ENCODE measurements around the gene CRHR1. TPM values are rescaled to one million over a fixed set of nuclear protein-coding genes. Genes with fewer than 3 reads are reported as not detected.
A peak's percentile ranks its signal among the peaks of the same experiment; 100 is the strongest.

CRHR1 gene
- total RNA-seq, 1 experiment from 2014 or later: not detected

DNA sequence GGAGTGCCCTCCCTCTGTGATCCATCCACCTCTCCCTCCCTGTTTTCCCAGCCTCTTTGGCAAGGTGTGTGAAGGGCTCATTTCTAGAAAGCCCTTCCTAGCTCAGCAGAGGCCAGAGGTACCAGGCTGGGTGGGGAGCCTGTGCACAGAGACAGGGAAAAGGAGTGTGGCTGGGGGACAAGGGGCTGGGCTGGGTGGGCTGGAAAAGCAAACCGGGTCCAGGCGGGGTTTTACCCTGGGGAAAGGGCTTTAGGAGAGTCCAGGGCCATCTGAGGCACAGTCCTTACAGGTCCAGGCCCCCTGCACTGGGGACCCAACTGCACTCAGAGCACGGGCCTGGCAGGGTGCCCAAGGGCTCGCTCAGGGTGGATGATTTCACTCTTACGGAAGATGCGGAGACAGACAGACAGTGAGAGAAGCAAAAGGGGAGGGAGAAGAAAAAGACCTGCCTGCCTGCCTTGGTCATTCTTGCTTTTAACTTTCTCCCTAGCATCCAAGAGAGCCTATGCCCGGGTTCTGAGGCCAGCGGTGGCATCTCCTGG lies 7.0 kb downstream of the CRHR1 start:
- DNase-seq: no peak
- no peak overlapping the region for H3K4me3 ChIP-seq
- H3K27ac ChIP-seq: no peak overlapping the region
- H3F3A ChIP-seq (ENCODE audit: insufficient read depth, low read depth): no peaks in the 10 kb centered on the region
- no peaks in the 10 kb centered on the region for H3K79me2 ChIP-seq (ENCODE audit: low read depth)
- H4K20me1 ChIP-seq (ENCODE audit: insufficient read depth): no peaks in the 10 kb centered on the region
- peaks cover 100% of the 10 kb centered on the region for H3K27me3 ChIP-seq (ENCODE audit: insufficient read depth, low read depth)
- no peaks in the 10 kb centered on the region for H3K9me3 ChIP-seq (ENCODE audit: insufficient read depth, low read depth)
- H3K36me3 ChIP-seq (ENCODE audit: low read depth): no peaks in the 10 kb centered on the region
- no peaks in the 10 kb centered on the region for H3K9me2 ChIP-seq (ENCODE audit: insufficient read depth)
- TF ChIP-seq EZH2 (IDR thresholded peaks at IDR 0.05; ENCODE audit: low read depth): no peak
- TF ChIP-seq, protein P1, sequence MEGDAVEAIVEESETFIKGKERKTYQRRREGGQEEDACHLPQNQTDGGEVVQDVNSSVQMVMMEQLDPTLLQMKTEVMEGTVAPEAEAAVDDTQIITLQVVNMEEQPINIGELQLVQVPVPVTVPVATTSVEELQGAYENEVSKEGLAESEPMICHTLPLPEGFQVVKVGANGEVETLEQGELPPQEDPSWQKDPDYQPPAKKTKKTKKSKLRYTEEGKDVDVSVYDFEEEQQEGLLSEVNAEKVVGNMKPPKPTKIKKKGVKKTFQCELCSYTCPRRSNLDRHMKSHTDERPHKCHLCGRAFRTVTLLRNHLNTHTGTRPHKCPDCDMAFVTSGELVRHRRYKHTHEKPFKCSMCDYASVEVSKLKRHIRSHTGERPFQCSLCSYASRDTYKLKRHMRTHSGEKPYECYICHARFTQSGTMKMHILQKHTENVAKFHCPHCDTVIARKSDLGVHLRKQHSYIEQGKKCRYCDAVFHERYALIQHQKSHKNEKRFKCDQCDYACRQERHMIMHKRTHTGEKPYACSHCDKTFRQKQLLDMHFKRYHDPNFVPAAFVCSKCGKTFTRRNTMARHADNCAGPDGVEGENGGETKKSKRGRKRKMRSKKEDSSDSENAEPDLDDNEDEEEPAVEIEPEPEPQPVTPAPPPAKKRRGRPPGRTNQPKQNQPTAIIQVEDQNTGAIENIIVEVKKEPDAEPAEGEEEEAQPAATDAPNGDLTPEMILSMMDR (conservative IDR thresholded peaks at IDR 0.05): no peak
- no peak overlapping the region for H2AFZ ChIP-seq
- BruUV-seq (replicated peaks): no TSS peak
- no peak overlapping the region for H3K4me2 ChIP-seq
- CTCF ChIA-PET: no interaction called here
- no peaks in the 10 kb centered on the region for H3K4me1 ChIP-seq (replicated peaks; ENCODE audit: insufficient read depth)
- intact Hi-C loops (cut with micrococcal nuclease; ENCODE audit: unreplicated experiment): no loop called here
- POLR2A ChIA-PET (ENCODE audit: unreplicated experiment): no interaction called here

DNA sequence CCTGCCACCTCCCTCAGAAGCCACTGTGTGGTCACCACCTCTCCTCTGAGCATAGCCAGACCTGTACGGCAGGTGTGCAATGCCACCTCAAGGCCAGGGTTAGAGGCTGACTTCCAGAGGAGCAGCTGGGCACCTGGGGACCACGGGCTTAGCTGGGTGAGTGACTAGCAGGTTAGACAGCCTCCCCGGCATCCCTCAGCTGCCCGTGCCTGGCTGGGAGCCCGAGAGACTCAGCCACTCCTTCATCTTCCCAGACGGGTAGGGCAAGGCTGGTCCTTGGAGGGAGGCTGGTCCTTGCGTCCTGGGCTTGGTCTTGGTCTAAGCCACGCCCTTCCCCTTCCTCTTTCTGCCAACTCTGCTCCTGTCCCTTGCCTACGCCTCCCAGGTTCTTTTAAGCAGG lies 7.8 kb downstream of the CRHR1 start:
- BruUV-seq (replicated peaks): no TSS peak
- H3K4me2 ChIP-seq: no peak overlapping the region
- no peaks in the 10 kb centered on the region for H3K36me3 ChIP-seq (ENCODE audit: low read depth)
- no peak overlapping the region for H2AFZ ChIP-seq
- no peaks in the 10 kb centered on the region for H3K4me1 ChIP-seq (replicated peaks; ENCODE audit: insufficient read depth)
- no peak overlapping the region for H3K4me3 ChIP-seq
- intact Hi-C loops (cut with micrococcal nuclease; ENCODE audit: unreplicated experiment): no loop called here
- no peak overlapping the region for H3K27ac ChIP-seq
- no peaks in the 10 kb centered on the region for H4K20me1 ChIP-seq (ENCODE audit: insufficient read depth)
- H3K9me2 ChIP-seq (ENCODE audit: insufficient read depth): no peaks in the 10 kb centered on the region
- DNase-seq: peak; percentile 53 to 64
- POLR2A ChIA-PET (ENCODE audit: unreplicated experiment): no interaction called here
- H3K9me3 ChIP-seq (ENCODE audit: insufficient read depth, low read depth): no peaks in the 10 kb centered on the region
- no peaks in the 10 kb centered on the region for H3K79me2 ChIP-seq (ENCODE audit: low read depth)
- TF ChIP-seq, protein P1 (conservative IDR thresholded peaks at IDR 0.05): no peak
- TF ChIP-seq EZH2 (IDR thresholded peaks at IDR 0.05; ENCODE audit: low read depth): no peak
- H3F3A ChIP-seq (ENCODE audit: insufficient read depth, low read depth): no peaks in the 10 kb centered on the region
- H3K27me3 ChIP-seq (ENCODE audit: insufficient read depth, low read depth): peaks cover 100% of the 10 kb centered on the region
- CTCF ChIA-PET: no interaction called here

DNA sequence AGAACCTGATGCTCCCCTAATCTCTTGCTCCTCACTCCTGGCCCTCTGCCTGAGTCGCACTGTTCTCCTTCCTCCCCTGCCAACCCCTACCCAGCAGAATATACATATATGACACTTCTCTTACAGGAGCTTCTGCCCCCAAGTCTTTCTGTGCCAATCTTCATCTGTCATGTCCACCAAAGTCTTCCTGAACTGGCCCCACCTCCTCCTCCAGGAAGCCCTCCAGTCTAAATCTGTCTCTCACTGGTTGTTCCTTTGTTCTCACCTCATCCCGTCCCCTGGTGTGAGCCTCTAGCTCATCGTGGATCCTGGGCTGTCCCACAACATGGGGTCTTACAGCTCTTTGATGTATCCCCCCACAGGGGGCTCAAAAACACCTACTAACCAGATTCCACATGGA lies 8.3 kb downstream of the CRHR1 start:
- no peaks in the 10 kb centered on the region for H3K4me1 ChIP-seq (replicated peaks; ENCODE audit: insufficient read depth)
- peaks cover 98% of the 10 kb centered on the region for H3K27me3 ChIP-seq (ENCODE audit: insufficient read depth, low read depth)
- no peaks in the 10 kb centered on the region for H3K36me3 ChIP-seq (ENCODE audit: low read depth)
- no peak overlapping the region for H3K4me2 ChIP-seq
- no peaks in the 10 kb centered on the region for H4K20me1 ChIP-seq (ENCODE audit: insufficient read depth)
- no peak for DNase-seq
- no peak overlapping the region for H2AFZ ChIP-seq
- no peak overlapping the region for H3K4me3 ChIP-seq
- no peak overlapping the region for H3K27ac ChIP-seq
- intact Hi-C loops (cut with micrococcal nuclease; ENCODE audit: unreplicated experiment): no loop called here
- no TSS peak for BruUV-seq (replicated peaks)
- H3K9me2 ChIP-seq (ENCODE audit: insufficient read depth): no peaks in the 10 kb centered on the region
- CTCF ChIA-PET: interaction anchor here (0.6 kb wide), 1 partner anchor 330 kb away, joined by 3 read pairs; no protein-coding TSS in a partner anchor
- TF ChIP-seq EZH2 (IDR thresholded peaks at IDR 0.05; ENCODE audit: low read depth): no peak
- TF ChIP-seq, protein P1 (conservative IDR thresholded peaks at IDR 0.05): no peak
- no peaks in the 10 kb centered on the region for H3F3A ChIP-seq (ENCODE audit: insufficient read depth, low read depth)
- POLR2A ChIA-PET (ENCODE audit: unreplicated experiment): interaction anchor here (0.6 kb wide), 1 partner anchor 1360 kb away, joined by 3 read pairs; no protein-coding TSS in a partner anchor
- no peaks in the 10 kb centered on the region for H3K79me2 ChIP-seq (ENCODE audit: low read depth)
- no peaks in the 10 kb centered on the region for H3K9me3 ChIP-seq (ENCODE audit: insufficient read depth, low read depth)
